Measurements from ENCODE around the gene TMEM86B.

Gene TMEM86B

DNA sequence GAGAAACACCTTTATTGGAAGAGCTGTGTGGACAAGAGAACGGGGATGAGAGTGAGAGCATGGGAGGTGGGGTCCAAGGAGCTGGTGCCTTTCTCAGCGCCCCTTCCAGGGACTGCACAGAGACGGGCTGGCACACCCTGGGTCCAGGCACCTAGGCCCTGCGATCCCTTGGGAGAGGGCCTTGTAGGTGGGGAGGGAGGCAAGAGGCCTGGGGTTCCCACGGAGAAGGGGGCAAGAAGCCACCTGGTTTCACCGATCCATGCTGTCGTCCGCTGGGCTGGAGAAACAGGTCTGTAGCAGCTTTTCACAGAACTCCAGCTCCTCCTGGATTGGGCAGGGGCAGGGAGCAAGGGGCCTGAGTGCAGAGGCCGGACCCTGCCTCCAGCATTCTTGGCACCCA lies 33.8 kb upstream of the TMEM86B start:
- Mint-ChIP-seq H3K36me3 (ENCODE audit: low read depth) (peaks cover 41% of the 10 kb centered on the region), H3K4me1 (ENCODE audit: low read depth) (peaks cover 17% of the 10 kb centered on the region), H3K27me3 (no peaks in the 10 kb centered on the region), H3K9me3 (peaks cover 6% of the 10 kb centered on the region), H3K4me3 (no peak overlapping the region), H3K27ac (no peak overlapping the region)
- no peak for DNase-seq

DNA sequence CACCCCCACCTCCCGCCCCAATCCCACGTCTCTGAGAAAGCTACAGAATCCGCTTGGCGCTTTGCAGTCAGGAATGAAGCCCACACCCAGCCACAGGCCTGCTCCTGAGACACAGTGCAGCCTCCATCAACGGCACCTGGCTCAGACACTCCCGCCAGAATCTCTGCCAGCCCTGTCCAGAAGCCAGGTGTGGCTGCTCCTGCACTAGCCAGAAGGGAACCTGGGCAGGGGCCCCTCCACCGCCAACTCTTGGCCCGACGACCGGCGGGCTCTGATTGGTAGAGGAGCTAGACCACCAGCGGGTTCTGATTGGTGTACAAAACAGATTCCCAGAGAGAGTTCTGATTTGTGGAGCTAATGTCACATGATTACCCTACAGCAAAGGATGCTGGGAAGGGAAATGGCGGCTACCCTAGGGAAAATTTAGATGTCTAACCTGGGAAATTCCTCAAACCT lies 33.1 kb upstream of the TMEM86B start:
- Mint-ChIP-seq H3K27ac (no peak overlapping the region), H3K36me3 (ENCODE audit: low read depth) (peaks cover 46% of the 10 kb centered on the region), H3K4me1 (ENCODE audit: low read depth) (peaks cover 20% of the 10 kb centered on the region), H3K4me3 (no peak overlapping the region), H3K9me3 (peaks cover 4% of the 10 kb centered on the region), H3K27me3 (no peaks in the 10 kb centered on the region)
- no peak for DNase-seq

DNA sequence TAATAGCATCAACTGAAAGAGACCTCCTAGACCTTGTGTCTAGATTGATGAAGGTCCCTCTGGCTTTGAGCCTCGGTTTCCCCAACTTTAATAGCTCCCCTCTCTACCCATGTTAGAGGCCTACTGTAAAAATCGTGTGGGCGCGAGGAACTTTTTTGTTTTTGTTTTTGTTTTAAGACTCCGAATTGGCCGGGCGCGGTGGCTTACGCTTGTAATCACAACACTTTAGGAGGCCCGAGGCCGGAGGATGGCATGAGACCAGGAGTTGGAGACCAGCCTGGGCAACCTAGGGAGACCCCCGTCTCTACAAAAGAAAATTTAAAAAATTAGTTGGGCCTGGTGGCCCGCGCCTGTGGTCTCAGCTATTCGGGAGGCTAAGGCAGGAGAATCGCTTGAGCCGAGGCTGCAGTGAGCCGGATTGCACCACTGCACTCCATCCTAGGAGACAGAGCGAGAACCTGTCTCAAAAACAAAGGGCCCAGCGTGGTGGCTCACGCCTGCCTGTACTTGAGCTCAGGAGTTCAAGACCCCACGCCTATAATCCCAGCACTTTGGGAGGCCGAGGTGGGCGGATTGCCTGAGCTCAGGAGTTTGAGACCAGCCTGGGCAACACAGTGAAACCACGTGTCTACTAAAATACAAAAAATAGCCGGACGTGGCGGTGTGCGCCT lies 31.1 kb upstream of the TMEM86B start:
- Mint-ChIP-seq H3K36me3 (ENCODE audit: low read depth) (peaks cover 63% of the 10 kb centered on the region), H3K27ac (peak overlapping the region; percentile 98), H3K4me3 (peak overlapping the region; percentile 87), H3K9me3 (no peaks in the 10 kb centered on the region), H3K4me1 (ENCODE audit: low read depth) (peaks cover 34% of the 10 kb centered on the region), H3K27me3 (no peaks in the 10 kb centered on the region)
- no peak for DNase-seq

DNA sequence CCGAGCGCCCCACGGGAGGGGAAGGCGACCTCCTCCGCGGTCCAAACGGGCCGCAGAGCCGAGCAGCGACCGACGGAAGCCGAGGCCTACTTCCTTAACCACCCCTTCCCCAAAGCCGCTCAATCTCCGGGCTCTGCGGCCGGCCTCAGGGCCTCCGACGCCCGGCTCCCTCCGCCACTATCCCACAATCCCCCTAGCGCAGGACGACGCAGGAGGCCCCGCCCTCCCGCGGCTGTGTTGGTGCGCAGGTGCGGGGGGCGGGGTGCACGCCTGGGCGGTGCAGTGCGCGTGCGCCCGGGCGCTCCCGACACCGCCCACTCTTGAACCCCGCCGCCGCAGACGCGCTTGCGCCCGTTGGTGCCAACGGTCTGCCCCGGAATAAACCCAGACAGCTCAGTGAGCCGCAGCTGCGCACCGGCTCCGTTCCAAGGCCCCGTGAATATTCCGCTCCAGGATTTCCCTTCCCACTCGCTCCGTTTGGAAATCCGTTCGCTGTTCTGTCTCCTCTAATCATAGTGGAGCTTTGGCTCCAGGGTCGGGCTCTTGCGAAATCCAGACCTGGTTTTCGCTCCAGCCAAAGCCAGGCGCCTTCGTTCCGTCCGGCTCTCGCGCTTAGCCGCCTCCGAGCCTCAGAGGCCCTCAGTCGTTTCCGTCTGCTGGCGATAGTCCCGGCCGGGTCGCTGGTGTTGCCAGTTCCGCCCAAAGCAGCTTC lies 30.4 kb upstream of the TMEM86B start, which contains the start of gene PPP6R1:
PPP6R1 (minus strand) TSS at position 190 of the 712 bp plus-strand sequence. CDS start 11,914 bp downstream, outside the sequence.
- peak; percentile 98 for DNase-seq
- no peaks in the 10 kb centered on the region for H3K27me3 Mint-ChIP-seq
- H3K4me1 Mint-ChIP-seq (ENCODE audit: low read depth) = peaks cover 39% of the 10 kb centered on the region
- no peaks in the 10 kb centered on the region for H3K9me3 Mint-ChIP-seq
- peaks cover 70% of the 10 kb centered on the region for H3K36me3 Mint-ChIP-seq (ENCODE audit: low read depth)
- H3K4me3 Mint-ChIP-seq = peak within 1 kb of the TSS; percentile 97
- peak within 1 kb of the TSS; percentile 98 for H3K27ac Mint-ChIP-seq

DNA sequence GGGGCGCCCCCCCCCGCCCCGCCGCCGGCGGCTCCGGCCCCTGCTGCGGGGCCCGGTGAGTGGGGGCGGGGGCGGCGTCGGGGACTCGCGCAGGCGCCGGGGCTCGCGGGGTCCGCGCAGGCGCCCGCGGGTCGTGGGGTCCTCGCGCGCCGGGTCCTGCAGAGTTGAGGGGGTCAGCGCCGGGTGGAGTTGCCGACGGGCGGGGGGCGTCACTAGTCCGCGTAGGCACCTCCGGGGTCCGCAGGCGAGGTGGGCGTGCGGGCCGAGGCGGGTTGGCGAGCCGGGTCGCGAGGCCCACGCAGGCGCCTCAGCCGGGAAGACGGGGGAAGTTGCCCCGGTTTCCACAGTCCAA lies 29.9 kb upstream of the TMEM86B start:
- Mint-ChIP-seq H3K27ac (peak overlapping the region; percentile 98), H3K27me3 (no peaks in the 10 kb centered on the region), H3K4me1 (ENCODE audit: low read depth) (peaks cover 44% of the 10 kb centered on the region), H3K9me3 (no peaks in the 10 kb centered on the region), H3K4me3 (peak overlapping the region; percentile 87), H3K36me3 (ENCODE audit: low read depth) (peaks cover 75% of the 10 kb centered on the region)
- DNase-seq = no peak

DNA sequence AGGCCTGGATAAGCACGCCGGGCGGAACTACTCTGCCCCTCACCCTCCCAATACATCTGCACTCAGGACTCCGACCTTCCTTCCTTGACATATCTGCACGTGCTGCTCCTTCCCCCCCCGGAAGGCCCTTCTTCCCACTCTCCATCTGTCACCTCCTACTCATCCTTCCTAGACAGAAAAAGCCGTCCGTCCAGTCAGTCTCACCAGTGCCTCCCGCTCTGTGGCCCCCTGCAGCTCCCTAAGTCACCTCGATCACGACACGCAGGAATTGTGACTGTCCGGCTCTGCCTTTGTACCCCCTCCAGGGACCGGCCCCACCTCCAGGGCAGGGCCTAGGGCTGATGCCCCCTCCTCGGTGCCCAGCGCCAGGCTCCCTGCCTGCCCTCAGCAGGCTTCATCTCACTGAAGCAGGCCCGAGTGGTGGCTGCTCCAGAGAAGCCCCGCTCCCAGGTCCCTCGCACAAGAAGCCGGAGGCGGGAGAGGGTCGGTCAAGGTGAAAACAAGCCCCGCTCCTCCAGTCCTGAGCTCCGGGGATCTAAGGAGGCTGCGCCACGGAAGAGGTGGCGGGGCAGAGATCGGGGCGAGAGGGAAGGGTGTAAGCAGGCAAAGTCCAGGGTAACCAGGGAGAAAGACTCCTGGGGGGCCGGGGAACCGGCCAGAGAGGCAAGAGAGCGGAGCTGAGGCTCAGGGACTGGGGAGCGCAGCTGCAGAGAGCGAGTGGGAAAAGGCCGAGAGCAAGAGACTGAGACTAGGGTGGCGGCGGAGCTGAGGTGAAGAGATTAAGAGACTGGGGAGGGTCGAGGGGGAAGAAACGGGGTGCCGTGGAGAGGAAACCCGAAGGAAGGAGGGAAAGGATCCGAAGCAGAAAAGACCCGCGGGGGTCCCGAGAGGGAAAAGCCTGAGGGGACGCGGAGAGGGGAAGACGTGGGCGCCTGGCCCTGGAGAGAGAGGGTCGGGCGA lies 29.2 kb upstream of the TMEM86B start:
- H3K9me3 Mint-ChIP-seq = no peaks in the 10 kb centered on the region

DNA sequence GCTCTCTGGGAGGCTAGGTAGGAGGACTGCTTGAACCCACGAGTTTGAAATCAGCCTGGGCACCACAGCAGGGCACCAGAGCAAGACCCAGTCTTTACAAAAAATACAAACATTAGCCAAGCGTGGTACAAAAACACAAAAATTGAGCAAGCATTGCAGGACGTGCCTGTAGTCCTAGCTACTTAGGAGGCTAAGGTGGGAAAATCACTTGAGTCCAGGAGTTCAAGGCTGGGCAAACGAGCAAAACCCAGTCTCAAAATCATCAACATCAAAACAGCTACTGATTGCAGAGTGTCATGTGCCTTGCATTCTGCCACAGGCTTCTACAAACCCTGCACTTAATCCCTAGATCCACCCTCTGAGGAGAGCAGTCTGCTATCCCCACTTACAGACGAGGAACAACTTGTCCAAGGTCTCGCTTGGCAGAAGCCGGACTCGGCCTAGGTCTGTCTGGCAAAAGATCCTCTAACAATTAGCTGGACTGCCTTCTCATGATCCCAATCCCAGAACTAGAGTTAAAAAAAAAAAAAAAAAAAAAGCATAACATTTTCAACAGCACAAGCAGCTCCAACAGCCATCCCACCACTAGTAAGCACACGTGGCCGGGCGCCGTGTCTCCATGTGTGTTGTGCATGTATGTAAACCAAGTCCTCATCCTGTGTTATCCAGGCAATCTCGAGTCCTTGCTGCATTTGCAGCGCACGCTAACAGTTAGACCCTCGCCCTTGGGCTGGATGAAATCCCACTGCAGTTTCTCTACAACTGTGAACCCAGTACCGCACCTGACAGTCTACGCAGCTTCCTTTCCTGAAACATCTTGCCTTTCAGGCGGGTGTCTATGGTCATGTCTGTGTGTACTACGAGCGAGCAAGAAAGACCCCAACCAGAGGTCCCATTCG lies 28.2 kb upstream of the TMEM86B start:
- peak overlapping the region; percentile 97 for H3K27ac Mint-ChIP-seq
- peak overlapping the region; percentile 97 for H3K4me3 Mint-ChIP-seq
- H3K4me1 Mint-ChIP-seq (ENCODE audit: low read depth) = peaks cover 59% of the 10 kb centered on the region
- no peaks in the 10 kb centered on the region for H3K9me3 Mint-ChIP-seq
- peaks cover 74% of the 10 kb centered on the region for H3K36me3 Mint-ChIP-seq (ENCODE audit: low read depth)
- no peak for DNase-seq
- H3K27me3 Mint-ChIP-seq = no peaks in the 10 kb centered on the region

More for the DNA sequence above, 29.2 kb upstream of the TMEM86B start:
- H3K27ac Mint-ChIP-seq = peak overlapping the region; percentile 97
- DNase-seq = peak; percentile 63
- H3K27me3 Mint-ChIP-seq = no peaks in the 10 kb centered on the region
- H3K4me1 Mint-ChIP-seq (ENCODE audit: low read depth) = peaks cover 51% of the 10 kb centered on the region
- H3K36me3 Mint-ChIP-seq (ENCODE audit: low read depth) = peaks cover 75% of the 10 kb centered on the region
- H3K4me3 Mint-ChIP-seq = peak overlapping the region; percentile 97

DNA sequence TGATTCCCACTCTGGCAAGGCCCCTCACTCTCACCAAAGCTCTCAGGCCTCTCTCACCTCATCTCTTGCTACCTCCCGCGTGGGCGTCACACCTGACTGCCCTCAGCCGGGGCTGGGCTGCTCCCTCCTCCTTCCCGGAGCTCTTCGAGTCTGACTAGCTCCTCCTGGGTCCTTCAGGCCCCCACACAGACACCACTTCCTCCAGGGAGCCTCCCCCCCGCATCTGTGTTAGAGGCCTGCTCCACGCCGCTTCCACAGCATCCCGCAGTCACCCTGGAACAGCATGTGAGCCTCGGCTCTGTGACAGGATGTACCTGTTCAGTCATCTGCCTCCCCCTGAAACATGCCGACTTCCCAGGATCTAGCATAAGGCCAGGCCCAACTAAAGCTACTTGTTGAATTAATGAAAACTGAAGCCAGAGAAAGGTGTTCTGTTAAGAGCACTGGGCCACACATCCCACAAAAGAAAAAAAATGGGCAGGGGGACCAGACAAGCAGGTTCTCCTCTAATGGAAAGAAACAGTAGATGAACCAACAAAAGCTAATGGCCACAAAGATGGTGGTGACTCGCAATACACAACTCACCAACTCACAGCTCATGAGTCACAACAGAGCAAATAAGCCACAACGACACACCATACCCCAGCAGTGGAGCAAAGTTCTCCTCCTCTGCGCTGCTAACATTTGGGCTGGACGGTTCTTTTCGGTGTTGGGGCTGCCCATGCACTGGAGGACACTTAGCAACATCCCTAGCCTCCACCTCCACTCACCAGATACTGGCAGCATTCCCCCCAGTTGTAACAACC lies 27.3 kb upstream of the TMEM86B start:
- peak; percentile 67 for DNase-seq
- no peaks in the 10 kb centered on the region for H3K27me3 Mint-ChIP-seq
- H3K36me3 Mint-ChIP-seq (ENCODE audit: low read depth) = peaks cover 80% of the 10 kb centered on the region
- peak overlapping the region; percentile 97 for H3K4me3 Mint-ChIP-seq
- H3K4me1 Mint-ChIP-seq (ENCODE audit: low read depth) = peaks cover 69% of the 10 kb centered on the region
- H3K9me3 Mint-ChIP-seq = no peaks in the 10 kb centered on the region
- peak overlapping the region; percentile 97 for H3K27ac Mint-ChIP-seq

DNA sequence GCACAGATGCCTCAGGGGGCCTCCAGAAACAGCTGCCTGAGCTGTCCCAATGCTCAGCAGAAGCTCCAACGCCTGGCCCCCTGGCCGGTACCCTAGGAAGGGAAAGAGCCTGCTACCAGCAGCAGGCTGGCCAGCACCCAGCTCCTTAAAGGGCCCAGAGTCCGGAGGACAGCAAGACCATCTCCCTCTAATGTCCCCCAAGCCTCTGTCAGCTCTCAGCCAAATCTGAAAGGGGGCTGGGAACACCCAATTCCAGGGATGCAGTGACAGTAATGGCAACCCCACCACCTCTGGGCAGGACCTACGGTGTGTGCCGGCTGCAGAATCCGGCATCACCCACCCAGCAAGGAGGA lies 26.0 kb upstream of the TMEM86B start:
- H3K4me1 Mint-ChIP-seq (ENCODE audit: low read depth) = peaks cover 71% of the 10 kb centered on the region
- peaks cover 87% of the 10 kb centered on the region for H3K36me3 Mint-ChIP-seq (ENCODE audit: low read depth)

DNA sequence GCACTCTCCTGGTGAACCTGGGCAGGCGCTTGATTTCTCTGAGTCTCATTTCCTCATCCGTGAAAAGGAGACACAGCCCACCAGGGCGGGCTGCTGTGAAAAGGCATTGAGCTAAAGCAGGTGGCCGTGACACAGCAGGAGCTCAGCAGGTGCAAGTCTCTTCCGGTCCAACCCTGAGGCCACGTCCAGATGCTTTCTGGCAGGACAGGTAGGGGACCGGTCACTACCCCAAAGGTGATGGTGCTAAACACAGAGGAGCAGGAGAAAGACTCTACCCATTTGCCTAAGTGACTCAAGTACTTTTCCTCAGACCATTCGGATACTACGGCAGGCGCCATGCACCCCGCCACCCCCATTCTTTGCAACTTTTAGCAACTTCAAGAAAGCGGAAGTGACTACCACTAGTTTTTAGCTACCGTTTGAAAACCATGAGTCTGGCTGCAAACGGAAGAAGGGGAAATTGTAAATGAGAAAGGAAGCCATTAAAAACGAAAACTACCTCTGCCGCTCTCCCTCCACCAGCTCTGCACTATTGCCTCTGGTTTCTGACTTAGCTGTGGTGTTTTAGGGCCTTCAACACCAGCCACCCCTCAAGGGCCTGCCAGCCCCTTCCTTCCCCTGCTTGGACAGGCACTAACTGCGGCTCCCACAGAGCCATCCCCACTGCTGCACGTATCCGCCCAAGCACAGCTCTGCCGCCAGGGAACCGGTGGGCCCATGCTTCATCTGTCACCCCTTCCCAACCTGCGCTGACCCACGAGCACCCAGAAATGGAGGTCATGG lies 25.5 kb upstream of the TMEM86B start:
- DNase-seq = peak; percentile 78
- Mint-ChIP-seq H3K9me3 (no peaks in the 10 kb centered on the region), H3K4me1 (ENCODE audit: low read depth) (peaks cover 70% of the 10 kb centered on the region), H3K4me3 (peak overlapping the region; percentile 97), H3K36me3 (ENCODE audit: low read depth) (peaks cover 88% of the 10 kb centered on the region), H3K27me3 (no peaks in the 10 kb centered on the region), H3K27ac (peak overlapping the region; percentile 97)

More for the DNA sequence above, 26.0 kb upstream of the TMEM86B start:
- Mint-ChIP-seq H3K27me3 (no peaks in the 10 kb centered on the region), H3K27ac (peak overlapping the region; percentile 97), H3K9me3 (no peaks in the 10 kb centered on the region), H3K4me3 (peak overlapping the region; percentile 97)
- peak; percentile 45 for DNase-seq

DNA sequence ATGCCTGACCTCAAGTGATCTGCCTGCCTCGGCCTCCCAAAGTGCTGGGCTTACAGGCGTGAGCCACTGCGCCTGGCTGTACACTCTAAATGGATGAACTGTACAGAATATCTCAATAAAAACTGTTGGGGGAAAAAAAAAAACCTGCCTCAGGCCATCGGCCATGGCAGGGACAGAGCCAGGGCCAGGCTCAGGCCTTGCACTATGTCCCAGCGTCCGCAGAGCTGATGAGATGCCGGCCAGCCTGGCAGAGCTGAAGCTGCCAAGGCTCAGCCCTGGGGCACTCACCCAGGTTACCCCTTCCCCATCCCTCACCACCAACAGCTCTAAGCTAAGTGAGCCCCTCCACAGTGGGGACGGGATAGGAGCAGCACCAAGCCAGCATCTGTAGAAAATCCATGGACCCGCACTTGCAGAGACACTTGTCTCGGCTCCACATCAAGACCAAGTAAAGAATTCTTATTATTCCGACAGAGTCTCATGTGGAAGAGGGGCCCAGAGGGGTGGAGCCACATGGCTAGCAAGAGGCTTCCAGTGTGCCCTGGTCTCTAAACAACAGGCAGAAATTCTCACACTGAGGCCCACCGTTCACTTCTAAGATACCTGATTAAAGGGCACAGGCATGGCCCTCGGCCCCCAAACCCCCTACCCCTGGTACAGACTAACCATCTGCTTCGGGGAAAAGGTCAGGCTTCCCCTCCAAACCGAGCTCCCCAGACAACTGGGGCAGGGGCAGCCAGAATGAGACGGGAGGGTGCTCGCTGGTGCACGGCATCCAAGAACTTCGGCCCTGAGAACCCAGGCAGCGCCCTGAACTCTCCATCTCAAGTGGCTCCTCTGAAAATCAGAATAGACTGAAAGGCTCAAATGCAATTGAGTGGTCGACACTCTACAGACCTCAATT lies 24.4 kb upstream of the TMEM86B start:
- H3K27ac Mint-ChIP-seq = peak overlapping the region; percentile 97
- H3K27me3 Mint-ChIP-seq = no peaks in the 10 kb centered on the region
- peaks cover 95% of the 10 kb centered on the region for H3K36me3 Mint-ChIP-seq (ENCODE audit: low read depth)
- peaks cover 80% of the 10 kb centered on the region for H3K4me1 Mint-ChIP-seq (ENCODE audit: low read depth)
- peak overlapping the region; percentile 97 for H3K4me3 Mint-ChIP-seq
- no peak for DNase-seq
- H3K9me3 Mint-ChIP-seq = no peaks in the 10 kb centered on the region

All from activated T-cell treated with anti-CD3 and anti-CD28 coated beads, Interleukin-2, amount 50 U/mL, for 24 hours (primary cell).